Liver (tissue), 9 donors: ENCODE data around the gene GABRA5. TPM values are rescaled to one million over a fixed set of nuclear protein-coding genes. Genes with fewer than 3 reads are reported as not detected.

Experiments used
- DNase-seq: peaks from one replicate; pipeline ENCODE4 v3.0.0-alpha.2; 2017; ENCODE audit warnings: low spot score
- H3K27ac ChIP-seq, 2 donors: one replicate each; pipeline ENCODE4 v1.7.0; 2013; ENCODE audit warnings: inconsistent platforms in 2 of 2, low read length in 2 of 2, control low read depth in 1 of 2, low read depth in 1 of 2, mild to moderate bottlenecking in 1 of 2
- H3K27me3 ChIP-seq, 4 donors: one replicate each; pipeline versions ENCODE4 v1.6.1 to v1.7.0; 2013; ENCODE audit warnings: low read length in 3 of 4, inconsistent platforms in 1 of 4, mild to moderate bottlenecking in 1 of 4, moderate library complexity in 1 of 4; ENCODE audit not compliant: control insufficient read depth in 4 of 4, insufficient read depth in 4 of 4
- H3K36me3 ChIP-seq, 4 donors: one replicate each; pipeline versions ENCODE4 v1.6.1 to v1.7.0; 2013; ENCODE audit warnings: low read length in 3 of 4, mild to moderate bottlenecking in 3 of 4, low read depth in 1 of 4, moderate library complexity in 1 of 4; ENCODE audit not compliant: control insufficient read depth in 4 of 4, insufficient read depth in 3 of 4
- H3K4me1 ChIP-seq, 4 donors: one replicate each; pipeline versions ENCODE4 v1.6.1 to v1.7.0; 2013; ENCODE audit warnings: low read length in 3 of 4, mild to moderate bottlenecking in 3 of 4, moderate library complexity in 1 of 4; ENCODE audit not compliant: control insufficient read depth in 4 of 4, insufficient read depth in 4 of 4
- H3K4me3 ChIP-seq, 3 donors: one replicate each; pipeline versions ENCODE4 v1.6.1 to v1.7.0; 2013; ENCODE audit warnings: low read length in 3 of 3, control low read depth in 1 of 3, low read depth in 1 of 3, mild to moderate bottlenecking in 1 of 3
- H3K9ac ChIP-seq, 2 donors: one replicate each; pipeline ENCODE4 v1.7.0; 2013; ENCODE audit warnings: low read length in 2 of 2, mild to moderate bottlenecking in 2 of 2, moderate library complexity in 2 of 2, control low read depth in 1 of 2, low read depth in 1 of 2
- H3K9me3 ChIP-seq, 4 donors: one replicate each; pipeline versions ENCODE4 v1.6.1 to v1.7.0; 2013; ENCODE audit warnings: low read length in 3 of 4; ENCODE audit not compliant: control insufficient read depth in 4 of 4
- ATF3 ChIP-seq: IDR thresholded peaks from 2 replicates; pipeline ENCODE4 v1.6.1; 2016; ENCODE audit warnings: antibody characterized with exemption
- EGR1 ChIP-seq, 2 donors: IDR thresholded peaks; 2 replicates each; pipeline ENCODE4 v1.6.1; 2016 to 2018; ENCODE audit warnings: antibody characterized with exemption in 2 of 2, low read depth in 2 of 2
- FOXA1 ChIP-seq: IDR thresholded peaks from 2 replicates; pipeline ENCODE4 v1.6.1; 2016; ENCODE audit warnings: antibody characterized with exemption
- FOXA2 ChIP-seq: IDR thresholded peaks from 2 replicates; pipeline ENCODE4 v1.6.1; 2016; ENCODE audit warnings: antibody characterized with exemption
- GABPA ChIP-seq, 2 donors: IDR thresholded peaks in 1 of 2; conservative IDR thresholded peaks in 1 of 2; 2 replicates each; pipeline ENCODE4 v1.6.1; 2016; ENCODE audit warnings: antibody characterized with exemption in 2 of 2, mild to moderate bottlenecking in 1 of 2, moderate library complexity in 1 of 2
- HNF4A ChIP-seq, 2 donors: conservative IDR thresholded peaks; 2 replicates each; pipeline ENCODE4 v1.6.1; 2016; ENCODE audit warnings: antibody characterized with exemption in 2 of 2, mild to moderate bottlenecking in 2 of 2
- MAX ChIP-seq: IDR thresholded peaks from 2 replicates; pipeline ENCODE4 v1.6.1; 2016; ENCODE audit warnings: antibody characterized with exemption
- NR2F2 ChIP-seq: IDR thresholded peaks from 2 replicates; pipeline ENCODE4 v1.6.1; 2016; ENCODE audit warnings: antibody characterized with exemption
- RAD21 ChIP-seq, 2 donors: IDR thresholded peaks; 2 replicates each; pipeline ENCODE4 v1.6.1; 2016; ENCODE audit warnings: antibody characterized with exemption in 2 of 2, mild to moderate bottlenecking in 2 of 2
- REST ChIP-seq: IDR thresholded peaks from 2 replicates; pipeline ENCODE4 v1.6.1; 2016; ENCODE audit warnings: antibody characterized with exemption, mild to moderate bottlenecking
- TAF1 ChIP-seq: conservative IDR thresholded peaks from 2 replicates; pipeline ENCODE4 v1.6.1; 2016; ENCODE audit warnings: antibody characterized with exemption, mild to moderate bottlenecking
- YY1 ChIP-seq: IDR thresholded peaks from 2 replicates; pipeline ENCODE4 v1.6.1; 2016; ENCODE audit warnings: antibody characterized with exemption, mild to moderate bottlenecking
- ZBTB33 ChIP-seq: IDR thresholded peaks from 2 replicates; pipeline ENCODE4 v1.6.1; 2016; ENCODE audit warnings: antibody characterized with exemption
- WGBS: extraction: QIAGEN DNeasy Blood & Tissue Kit; methylation state at CpG from one replicate; pipeline ENCODE4 v1.1.7; 2013; 5-methylcytosine and 5-hydroxymethylcytosine counted together
- polyA plus RNA-seq, 2 donors: library from polyadenylated mRNA; stranded (reverse) in 1 of 2; unstranded in 1 of 2; fragments of 200-250 nt in 1 of 2; fragments of >200 nt in 1 of 2; fragmentation: Nextera tagmentation in 1 of 2; extraction: Ambion mirVana in 1 of 2; gene quantifications; one replicate each; pipeline versions ENCODE4 v1.2.1 to v1.2.3, GENCODE V29; 2013 to 2015
- total RNA-seq, 2 donors: library from RNA; depleted of rRNA; stranded (reverse); fragments of >200 nt; gene quantifications; one replicate each; pipeline ENCODE4 v1.2.3, GENCODE V29; 2014
- donor health status: healthy.
- donor health status: healthy.
- donor health status: healthy.
- donor health status: healthy.
- donor health status: healthy.

GABRA5 gene
- total and polyA plus RNA-seq, 4 donors, result not detected

GRCh38 chr15:26972636-26973035 lies 105.8 kb downstream of the GABRA5 start:
- Histone ChIP-seq H3K4me1 (peaks cover 0 to 7% (median 3%) of the 10 kb centered on the region in 4 donors), H3K9me3 (no peaks in the 10 kb centered on the region), H3K27me3 (peaks cover 0 to 13% (median 3%) of the 10 kb centered on the region in 4 donors), H3K4me3 (no peak overlapping the region), H3K27ac (no peak overlapping the region), H3K36me3 (no peaks in the 10 kb centered on the region), H3K9ac (no peak overlapping the region)
- DNase-seq, result no peak
- TF ChIP-seq HNF4A (conservative IDR thresholded peaks at IDR 0.05), result no peak
- no peak for TF ChIP-seq TAF1
- TF ChIP-seq GABPA (IDR thresholded peaks at IDR 0.05 in 1 of 2, conservative IDR thresholded peaks at IDR 0.05 in 1 of 2), result no peak
- no peak for TF ChIP-seq ATF3
- TF ChIP-seq ZBTB33, result no peak
- TF ChIP-seq NR2F2, result no peak
- no peak for TF ChIP-seq EGR1 (IDR thresholded peaks at IDR 0.05; ENCODE audit: low read depth in 2 of 2)
- TF ChIP-seq YY1, result no peak
- TF ChIP-seq FOXA1, result no peak
- no peak for TF ChIP-seq REST
- no peak for TF ChIP-seq MAX
- 64% methylated on average over 2 of the region's 2 CpGs for WGBS

GRCh38 chr15:26974120-26974780 lies 107.4 kb downstream of the GABRA5 start:
- WGBS, result 24% methylated on average over 9 of the region's 9 CpGs
- H3K4me1 ChIP-seq, result peaks cover 0 to 7% (median 3%) of the 10 kb centered on the region in 4 donors
- peaks cover 0 to 13% (median 3%) of the 10 kb centered on the region in 4 donors for H3K27me3 ChIP-seq
- no peaks in the 10 kb centered on the region for H3K36me3 ChIP-seq
- TF ChIP-seq NR2F2 (no peak), FOXA2 (no peak), REST (no peak), ZBTB33 (no peak), RAD21 (IDR thresholded peaks at IDR 0.05) (peak; percentile 18 to 34)
- H3K27ac ChIP-seq, result no peak overlapping the region
- no peak overlapping the region for H3K9ac ChIP-seq
- no peaks in the 10 kb centered on the region for H3K9me3 ChIP-seq
- no peak overlapping the region for H3K4me3 ChIP-seq
- DNase-seq, result no peak
